Stimulated activated CD4-positive, alpha-beta T cell treated with anti-CD3 and anti-CD28 coated beads, Interleukin-12 subunit alpha, Interleukin-12 subunit beta, amount 100 ng/mL, for 48 hours (primary cell): ENCODE measurements around the gene DCAF4L1.
A peak's percentile ranks its signal among the peaks of the same experiment; 100 is the strongest.

Experiments used
- DNase-seq, 3 donors: peaks; one replicate each; pipeline ENCODE4 v3.0.0-alpha.2; 2020; ENCODE audit warnings: low read depth in 2 of 3, low spot score in 1 of 3

The DCAF4L1 gene

DNA sequence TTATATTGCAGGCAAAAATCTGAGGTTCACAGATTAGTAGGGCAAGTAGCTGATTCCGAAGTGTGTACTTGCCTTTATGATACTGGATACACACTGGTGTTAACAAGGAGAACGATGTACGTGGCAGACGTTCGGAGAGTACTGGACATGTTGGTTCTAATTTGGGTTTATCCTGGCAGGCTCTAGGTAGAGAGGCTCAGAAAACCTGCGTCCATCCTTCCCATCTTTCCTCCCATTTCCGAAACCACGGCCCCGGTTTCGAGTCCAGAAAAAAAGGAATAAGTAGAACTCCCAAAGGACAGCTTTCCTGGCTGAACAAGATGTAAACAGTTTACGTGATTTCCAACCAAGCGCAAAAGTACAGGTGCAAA is 8.4 kb downstream of the DCAF4L1 start:
- no peak for DNase-seq

DNA sequence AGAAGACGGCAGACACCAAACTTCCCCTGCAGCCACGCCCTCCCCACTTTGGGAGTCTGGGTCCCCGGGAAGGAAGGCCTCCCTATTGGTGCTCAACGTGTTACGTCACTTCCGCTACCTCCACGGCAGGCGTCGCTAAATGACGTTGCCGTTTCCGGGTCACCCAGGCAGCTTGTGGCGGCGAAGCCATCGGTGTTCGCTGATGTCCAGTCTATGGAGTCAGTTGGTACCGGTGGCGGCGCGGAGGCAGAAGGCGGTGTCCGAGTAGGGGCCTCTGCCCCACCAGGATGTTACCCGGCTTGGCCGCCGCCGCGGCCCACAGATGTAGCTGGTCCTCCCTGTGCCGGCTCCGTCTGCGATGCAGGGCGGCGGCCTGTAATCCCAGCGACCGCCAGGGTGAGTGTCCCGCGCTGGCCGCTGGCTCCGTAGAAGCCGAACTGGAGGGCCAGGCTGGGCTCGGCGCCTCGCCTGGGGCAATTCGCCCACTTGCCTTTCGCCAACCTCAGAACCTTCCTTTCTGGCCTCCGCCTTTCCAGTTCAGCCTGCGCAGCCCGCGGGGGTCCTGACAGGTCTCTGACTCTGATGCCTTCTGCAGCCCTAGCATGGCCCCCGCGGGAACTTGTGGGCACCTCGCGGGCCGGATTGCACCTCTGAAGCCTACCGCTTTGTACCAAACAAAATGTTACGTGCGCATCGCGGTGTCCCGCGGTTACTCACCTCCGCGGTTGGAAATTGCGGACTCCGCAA is 9.0 kb downstream of the DCAF4L1 start, which contains the start of gene SLC30A9:
Gene SLC30A9 (plus strand): TSS at position 166 of the 747 bp plus-strand sequence. CDS start 122 bp downstream, at position 288.
- DNase-seq: peak; percentile 83 to 87 (median 86)

DNA sequence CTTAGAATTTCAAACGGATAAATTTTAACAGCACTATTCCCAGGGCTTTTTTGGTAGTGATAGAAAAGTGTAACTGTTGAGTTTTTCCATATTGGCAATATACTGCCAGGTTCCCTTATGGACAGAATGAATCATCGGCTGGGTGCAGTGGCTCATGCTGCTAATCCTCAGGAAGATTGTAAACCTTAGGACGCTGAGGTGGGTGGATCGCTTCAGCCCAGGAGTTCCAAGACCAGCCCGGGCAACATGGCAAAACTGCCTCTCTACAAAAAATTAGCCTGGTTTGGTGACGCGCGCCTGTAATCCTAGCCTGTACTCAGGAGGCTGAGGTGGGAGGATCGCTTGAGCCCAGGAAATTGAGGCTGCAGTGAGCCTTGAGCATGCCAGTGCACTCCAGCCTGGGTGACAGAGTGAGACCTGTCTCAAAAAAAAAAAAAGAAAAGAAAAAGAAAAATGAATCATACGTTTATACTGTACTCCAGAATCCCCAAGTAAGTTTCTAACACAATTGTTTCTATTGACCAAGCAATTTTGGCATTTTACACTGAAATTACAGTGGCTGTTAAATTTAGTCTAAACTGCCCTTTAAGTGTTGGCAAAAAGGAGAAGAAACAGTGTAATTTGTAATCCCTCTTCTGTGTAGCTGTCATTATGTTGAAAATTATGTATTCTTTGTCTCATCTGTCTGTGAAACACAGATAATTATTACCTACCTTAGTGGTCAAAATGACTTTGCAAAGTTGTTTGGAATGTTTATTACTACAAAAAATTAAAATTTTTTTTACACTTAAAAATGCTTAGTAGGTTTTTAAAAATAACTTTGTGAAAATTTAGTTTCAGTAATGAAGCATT is 10.6 kb downstream of the DCAF4L1 start:
- DNase-seq: no peak

DNA sequence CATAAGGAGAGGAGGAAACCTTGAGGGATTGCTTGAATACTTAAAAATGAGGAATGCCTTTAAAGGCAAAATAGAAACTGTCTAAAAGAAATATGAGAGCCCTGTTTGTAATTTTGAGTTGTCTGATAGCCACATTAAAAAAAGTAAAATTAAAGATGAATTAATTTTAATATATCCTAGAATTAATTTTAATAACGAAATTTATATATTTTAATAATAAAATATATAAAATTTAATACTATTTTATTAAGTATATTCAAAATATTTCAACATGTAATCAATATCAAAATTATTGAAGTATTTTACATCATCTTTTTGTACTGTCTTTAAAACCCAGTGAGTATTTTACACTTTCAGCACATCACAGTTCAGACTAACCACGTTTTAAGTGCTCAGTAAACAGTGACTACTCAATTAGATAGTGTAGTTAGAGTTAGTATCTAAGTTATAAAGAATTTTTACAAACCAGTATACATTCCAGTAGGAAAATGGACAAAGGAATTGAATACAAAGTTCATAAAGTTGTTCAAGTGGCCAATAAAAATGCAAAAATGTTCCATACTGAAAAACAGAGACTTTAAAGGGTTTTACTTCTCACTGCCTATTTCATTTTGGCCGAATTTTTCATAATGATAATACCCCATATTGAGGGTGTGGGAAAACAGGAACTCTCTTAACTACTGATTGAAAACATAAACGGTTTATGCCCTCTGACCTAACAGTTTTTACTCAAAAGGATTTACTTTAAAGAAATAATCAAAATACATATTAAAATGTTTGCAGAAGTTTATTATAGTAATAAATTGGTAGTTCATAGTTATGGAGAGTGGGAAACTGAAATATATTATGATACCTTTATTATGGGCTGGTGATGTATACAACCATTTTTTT is 11.7 kb downstream of the DCAF4L1 start:
- no peak for DNase-seq

DNA sequence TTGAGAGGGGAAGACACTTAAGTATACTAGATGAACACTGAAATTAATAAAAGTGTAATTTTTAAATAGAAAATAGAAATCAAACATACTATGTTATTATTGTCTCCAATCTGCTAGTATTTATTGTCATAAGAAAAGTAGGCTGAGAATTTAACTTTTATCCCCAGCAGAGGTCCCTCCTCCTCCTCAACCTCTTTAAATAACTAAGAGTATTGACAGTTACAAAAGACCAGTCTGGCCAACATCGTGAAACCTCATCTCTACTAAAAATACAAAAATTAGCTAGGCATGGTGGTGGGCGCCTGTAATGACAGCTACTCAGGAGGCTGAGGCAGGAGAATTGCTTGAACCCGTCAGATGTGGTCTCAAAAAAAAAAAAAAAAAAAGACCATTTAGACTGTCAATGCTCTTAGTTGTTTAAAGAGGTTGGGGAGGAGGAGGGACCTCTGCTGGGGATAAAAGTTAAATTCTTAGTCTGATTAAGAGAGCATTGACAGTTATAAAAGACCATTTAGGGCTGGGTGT is 13.0 kb downstream of the DCAF4L1 start:
- DNase-seq: no peak

DNA sequence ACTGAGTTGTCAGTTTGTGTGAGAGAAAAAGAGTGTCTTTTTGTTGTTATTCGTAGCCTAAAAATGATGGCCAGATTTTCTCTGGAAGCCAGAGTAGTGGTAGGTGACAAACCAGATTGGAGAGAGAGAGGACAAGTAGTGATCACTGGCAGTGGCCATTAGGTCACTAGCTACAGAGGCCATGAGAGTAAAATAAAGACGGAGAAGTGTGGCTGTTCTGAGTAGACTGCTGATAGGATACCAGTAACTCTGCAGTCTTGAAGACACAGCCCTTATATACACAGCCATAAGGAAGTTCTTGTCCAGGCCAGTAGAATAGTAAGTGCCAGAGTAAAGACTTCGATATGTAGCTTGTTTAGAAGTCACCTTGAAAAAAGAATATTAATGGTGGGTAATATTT is 16.5 kb downstream of the DCAF4L1 start:
- DNase-seq: no peak

DNA sequence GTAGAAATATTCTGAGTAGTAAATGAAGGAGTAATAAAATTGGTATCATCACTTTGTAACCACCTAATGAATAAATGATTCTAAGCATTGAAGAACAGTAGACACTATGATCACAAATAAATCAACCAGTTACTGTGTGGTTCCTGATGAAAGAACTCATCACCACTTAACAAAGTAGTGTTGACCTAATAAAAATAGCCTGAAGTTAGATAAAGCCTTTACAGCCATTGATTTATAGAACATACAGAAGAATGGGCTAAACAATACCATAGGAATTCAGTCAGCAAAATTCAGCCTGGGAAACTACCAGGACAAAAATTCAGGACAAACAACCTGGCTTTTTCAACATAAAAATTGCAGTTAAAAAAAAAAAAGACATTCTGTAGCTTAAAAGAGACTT is 17.8 kb downstream of the DCAF4L1 start:
- DNase-seq: no peak

DNA sequence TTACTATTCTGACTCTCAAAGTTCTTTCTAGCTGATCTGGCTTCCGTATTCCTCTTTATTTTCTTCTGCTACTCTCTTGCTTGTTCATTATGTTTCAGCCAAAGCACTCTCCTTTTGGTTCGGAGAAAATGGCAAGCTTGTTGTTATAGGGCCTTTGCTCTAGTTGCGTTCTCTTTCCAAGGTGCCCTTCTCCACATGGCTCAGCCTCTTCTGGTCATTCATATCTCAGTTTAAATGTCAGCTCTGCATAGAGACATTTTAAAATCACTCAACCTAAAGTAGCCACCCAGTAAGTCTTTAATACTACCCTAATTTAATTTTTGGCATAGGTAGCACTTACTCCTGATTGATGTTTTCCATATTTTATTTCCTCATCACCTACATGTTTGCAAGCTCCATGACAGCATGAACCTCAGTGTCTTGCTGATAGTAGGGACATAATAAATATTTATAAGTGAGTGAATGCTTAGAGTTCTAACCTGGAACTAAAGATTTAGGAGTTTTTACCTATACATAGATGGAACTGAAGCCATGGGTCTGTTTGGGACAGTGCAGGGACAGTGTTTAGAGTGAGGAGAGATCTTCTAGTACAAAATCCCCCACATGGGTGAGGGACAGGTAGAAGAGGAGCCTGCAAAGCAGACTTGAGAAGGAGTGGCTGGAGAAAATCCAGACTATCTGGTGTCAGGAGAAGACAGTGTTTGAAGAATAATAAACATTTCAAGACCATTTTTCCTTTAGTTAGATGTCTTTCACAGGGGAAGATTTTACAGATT is 26.6 kb downstream of the DCAF4L1 start:
- DNase-seq: no peak

DNA sequence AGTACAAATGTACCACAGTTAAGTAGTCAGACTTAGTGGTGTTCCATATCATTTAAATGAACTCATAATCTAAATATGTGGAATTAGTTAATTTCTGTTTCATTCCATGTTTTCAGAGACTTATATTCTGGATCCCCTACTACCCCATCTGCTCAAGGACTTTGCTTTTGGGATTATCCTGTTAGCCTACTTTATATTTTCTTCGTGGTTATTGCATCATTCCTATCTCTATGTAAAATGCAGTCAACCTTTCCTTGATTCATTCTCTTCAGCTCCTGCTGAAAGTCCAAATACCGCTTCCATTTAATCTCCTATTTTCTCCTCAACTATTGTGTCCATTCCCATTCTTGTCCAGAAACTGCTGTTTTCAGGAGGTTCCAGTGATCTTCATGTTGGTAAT is 33.9 kb downstream of the DCAF4L1 start:
- DNase-seq: no peak

DNA sequence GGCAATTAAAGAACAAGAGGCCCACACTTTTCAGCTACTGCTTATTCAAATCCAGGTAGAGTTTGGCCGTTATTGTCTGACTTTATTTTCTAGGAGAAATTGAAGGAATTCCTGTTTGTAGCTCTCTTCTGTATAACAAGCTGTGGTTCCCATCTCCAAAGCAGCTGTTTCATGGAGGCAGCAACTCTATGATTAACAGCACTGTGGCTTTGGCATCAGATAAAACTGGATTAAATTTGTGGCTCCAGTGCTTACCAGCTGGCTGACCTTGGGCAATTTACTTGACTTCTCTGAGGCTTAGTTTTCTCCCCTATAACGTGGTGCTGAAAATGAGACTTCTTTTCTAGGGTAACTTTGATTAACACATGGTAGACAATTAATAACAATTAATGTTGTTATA is 36.9 kb downstream of the DCAF4L1 start:
- DNase-seq: no peak
